H9 (cell line): ENCODE results near the gene EXOC2. TPM values are rescaled to one million over a fixed set of nuclear protein-coding genes. Genes with fewer than 3 reads are reported as not detected.
A peak's percentile ranks its signal among the peaks of the same experiment; 100 is the strongest.

Source experiments
- DNase-seq: peaks from one replicate; pipeline ENCODE4 v3.0.0-alpha.2; 2017
- H2AFZ ChIP-seq: one replicate; pipeline ENCODE4 v1.6.1; 2013; ENCODE audit warnings: mild to moderate bottlenecking, low read length, control low read depth, moderate library complexity
- H2AK5ac ChIP-seq: 2 replicates; pipeline ENCODE4 v1.6.1; 2013; ENCODE audit warnings: low read length, control low read depth, mixed read lengths; ENCODE audit not compliant: insufficient read length
- H2BK120ac ChIP-seq: one replicate; pipeline ENCODE4 v1.6.1; 2013; ENCODE audit warnings: low read depth, mild to moderate bottlenecking, low read length, control low read depth, inconsistent platforms; ENCODE audit not compliant: poor library complexity, severe bottlenecking
- H2BK12ac ChIP-seq: 2 replicates; pipeline ENCODE4 v1.6.1; 2013; ENCODE audit warnings: low read length, control low read depth, mixed read lengths, low read depth; ENCODE audit not compliant: insufficient read length
- H2BK15ac ChIP-seq: 2 replicates; pipeline ENCODE4 v1.6.1; 2013; ENCODE audit warnings: low read depth, low read length, control low read depth
- H2BK20ac ChIP-seq: one replicate; pipeline ENCODE4 v1.6.1; 2013; ENCODE audit warnings: low read depth, mild to moderate bottlenecking, low read length, control low read depth, inconsistent platforms; ENCODE audit not compliant: poor library complexity, severe bottlenecking
- H2BK5ac ChIP-seq: 2 replicates; pipeline ENCODE4 v1.6.1; 2013; ENCODE audit warnings: low read length, control low read depth, mixed read lengths; ENCODE audit not compliant: insufficient read length
- H3K14ac ChIP-seq: 2 replicates; pipeline ENCODE4 v1.6.1; 2013; ENCODE audit warnings: low read length, control low read depth; ENCODE audit not compliant: insufficient read depth
- H3K18ac ChIP-seq: 2 replicates; pipeline ENCODE4 v1.6.1; 2013; ENCODE audit warnings: low read depth, mild to moderate bottlenecking, mixed read lengths, low read length, control low read depth; ENCODE audit not compliant: insufficient read length
- H3K23ac ChIP-seq: 2 replicates; pipeline ENCODE4 v1.6.1; 2013; ENCODE audit warnings: low read length, control low read depth, mixed read lengths, low read depth; ENCODE audit not compliant: insufficient read length
- H3K23me2 ChIP-seq: 2 replicates; pipeline ENCODE4 v1.6.1; 2013; ENCODE audit warnings: low read depth, mild to moderate bottlenecking, mixed read lengths, low read length, control low read depth; ENCODE audit not compliant: insufficient read length, poor library complexity, severe bottlenecking
- H3K27ac ChIP-seq: 2 replicates; pipeline ENCODE4 v1.5.1; 2013; ENCODE audit warnings: low read length, control low read depth, mixed read lengths, low read depth; ENCODE audit not compliant: insufficient read length
- H3K27me3 ChIP-seq: 2 replicates; pipeline ENCODE4 v1.6.1; 2013; ENCODE audit warnings: low read length, control low read depth, inconsistent platforms; ENCODE audit not compliant: insufficient read depth
- H3K4ac ChIP-seq: 2 replicates; pipeline ENCODE4 v1.6.1; 2013; ENCODE audit warnings: low read depth, mild to moderate bottlenecking, control low read depth, inconsistent platforms, low read length, moderate library complexity
- H3K4me1 ChIP-seq: 2 replicates; pipeline ENCODE4 v1.6.1; 2013; ENCODE audit warnings: low read length, control low read depth, inconsistent platforms; ENCODE audit not compliant: insufficient read depth
- H3K4me2 ChIP-seq: 2 replicates; pipeline ENCODE4 v1.6.1; 2013; ENCODE audit warnings: low read length, control low read depth, mixed read lengths; ENCODE audit not compliant: insufficient read length, insufficient read depth
- H3K56ac ChIP-seq: 2 replicates; pipeline ENCODE4 v1.6.1; 2013; ENCODE audit warnings: low read depth, mild to moderate bottlenecking, mixed read lengths, low read length, control low read depth; ENCODE audit not compliant: insufficient read length
- H3K79me1 ChIP-seq: 2 replicates; pipeline ENCODE4 v1.6.1; 2013; ENCODE audit warnings: low read depth, mild to moderate bottlenecking, moderate library complexity, low read length, control low read depth, inconsistent platforms; ENCODE audit not compliant: insufficient read depth, poor library complexity, severe bottlenecking
- H3K79me2 ChIP-seq: 2 replicates; pipeline ENCODE4 v1.6.1; 2013; ENCODE audit warnings: low read length, control low read depth, inconsistent platforms; ENCODE audit not compliant: insufficient read depth
- H3K9ac ChIP-seq: 2 replicates; pipeline ENCODE4 v1.6.1; 2013; ENCODE audit warnings: low read length, control low read depth, mixed read lengths; ENCODE audit not compliant: insufficient read length; ENCODE audit errors: extremely low read depth
- H3K9me3 ChIP-seq: one replicate; pipeline ENCODE4 v1.6.1; 2013; ENCODE audit warnings: low read depth, low read length, inconsistent platforms; ENCODE audit not compliant: control insufficient read depth
- H3T11ph ChIP-seq: one replicate; pipeline ENCODE4 v1.6.1; 2013; ENCODE audit warnings: mild to moderate bottlenecking, low read length, control low read depth, inconsistent platforms
- H4K20me1 ChIP-seq: one replicate; pipeline ENCODE4 v1.6.1; 2013; ENCODE audit not compliant: control insufficient read depth, insufficient read length, insufficient read depth
- H4K5ac ChIP-seq: 2 replicates; pipeline ENCODE4 v1.6.1; 2013; ENCODE audit warnings: low read depth, mild to moderate bottlenecking, mixed read lengths, low read length, control low read depth; ENCODE audit not compliant: insufficient read length
- H4K8ac ChIP-seq: replicated peaks from 2 replicates; pipeline ENCODE4 v1.6.1; 2013; ENCODE audit warnings: low read length, control low read depth, mixed read lengths, low read depth; ENCODE audit not compliant: insufficient read length
- H4K91ac ChIP-seq: 2 replicates; pipeline ENCODE4 v1.6.1; 2013; ENCODE audit warnings: low read depth, mild to moderate bottlenecking, moderate library complexity, mixed read lengths, low read length, control low read depth; ENCODE audit not compliant: insufficient read length
- H3K27ac Mint-ChIP-seq, 3 experiments: 2 replicates in 2 of 3; 3 replicates in 1 of 3; pipeline ENCODE4 v1.8.0; 2020 to 2021; ENCODE audit warnings: mixed read lengths in 3 of 3, mild to moderate bottlenecking in 1 of 3, moderate library complexity in 1 of 3
- H3K27me3 Mint-ChIP-seq: 2 replicates; pipeline ENCODE4 v1.8.0; 2021; ENCODE audit warnings: low read depth, mild to moderate bottlenecking, moderate library complexity, mixed read lengths
- H3K36me3 Mint-ChIP-seq, 3 experiments: 2 replicates in 2 of 3; 3 replicates in 1 of 3; pipeline ENCODE4 v1.8.0; 2020 to 2021; ENCODE audit warnings: low read depth in 3 of 3, mixed read lengths in 3 of 3; ENCODE audit not compliant: insufficient read depth in 1 of 3
- H3K4me1 Mint-ChIP-seq, 2 experiments: 2 replicates each; pipeline ENCODE4 v1.8.0; 2020; ENCODE audit warnings: mixed read lengths in 2 of 2
- H3K4me3 Mint-ChIP-seq, 2 experiments: 2 replicates in 1 of 2; 3 replicates in 1 of 2; pipeline ENCODE4 v1.8.0; 2020 to 2021; ENCODE audit warnings: mild to moderate bottlenecking in 2 of 2, mixed read lengths in 2 of 2, moderate library complexity in 1 of 2
- H3K9me3 Mint-ChIP-seq, 2 experiments: 2 replicates in 1 of 2; 3 replicates in 1 of 2; pipeline ENCODE4 v1.8.0; 2020; ENCODE audit warnings: mild to moderate bottlenecking in 2 of 2, mixed read lengths in 2 of 2, moderate library complexity in 1 of 2
- WGBS: extraction: QIAGEN DNeasy Blood & Tissue Kit; methylation state at CpG from one replicate; pipeline ENCODE4 v1.1.7; 2013; ENCODE audit warnings: missing lambda C conversion rate, low lambda C conversion rate, mixed read lengths; ENCODE audit not compliant: insufficient read length; ENCODE audit errors: extremely low coverage; 5-methylcytosine and 5-hydroxymethylcytosine counted together
- total RNA-seq: library from RNA; stranded (reverse); gene quantifications from 2 replicates; pipeline ENCODE4 v1.2.1, GENCODE V29; 2021
- TF ChIP-seq, protein P1 (sequence below): fragments of 200-600 bp; sonication (generic); conservative IDR thresholded peaks from 3 replicates; pipeline ENCODE4 v1.8.0; 2021; ENCODE audit warnings: antibody characterized with exemption, mild to moderate bottlenecking

The EXOC2 gene
- total RNA-seq, 1 experiment from 2014 or later, result 29.9 TPM

DNA sequence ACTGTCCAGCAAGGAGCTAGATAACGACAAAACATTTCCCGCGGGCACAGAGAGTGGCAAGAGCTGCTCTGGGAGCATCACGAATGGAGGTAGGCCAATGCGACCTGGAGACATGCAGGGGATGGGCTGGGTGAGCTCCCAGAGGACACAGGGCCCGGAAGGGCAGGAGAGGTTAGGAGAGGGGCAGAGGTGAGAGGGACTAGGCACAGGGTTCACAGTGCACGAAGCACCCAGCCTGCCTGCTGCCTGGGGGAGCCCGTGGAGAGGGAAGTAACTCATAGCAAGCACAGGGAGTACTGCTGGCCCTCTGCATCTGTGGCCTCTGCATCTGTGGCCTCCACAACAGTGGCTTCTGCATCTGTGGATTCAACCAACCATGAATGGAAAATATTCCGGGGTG lies 162.5 kb downstream of the EXOC2 start:
- Mint-ChIP-seq H3K4me1 (no peaks in the 10 kb centered on the region), H3K36me3 (peaks cover 9 to 20% (median 20%) of the 10 kb centered on the region in 3 experiments; a peak in 6 of 7 replicates), H3K27ac (peak overlapping the region in 1 of 3 experiments; percentile 58; a peak in 1 of 7 replicates), H3K9me3 (no peaks in the 10 kb centered on the region), H3K27me3 (no peaks in the 10 kb centered on the region), H3K4me3 (no peak overlapping the region)
- TF ChIP-seq, protein P1, sequence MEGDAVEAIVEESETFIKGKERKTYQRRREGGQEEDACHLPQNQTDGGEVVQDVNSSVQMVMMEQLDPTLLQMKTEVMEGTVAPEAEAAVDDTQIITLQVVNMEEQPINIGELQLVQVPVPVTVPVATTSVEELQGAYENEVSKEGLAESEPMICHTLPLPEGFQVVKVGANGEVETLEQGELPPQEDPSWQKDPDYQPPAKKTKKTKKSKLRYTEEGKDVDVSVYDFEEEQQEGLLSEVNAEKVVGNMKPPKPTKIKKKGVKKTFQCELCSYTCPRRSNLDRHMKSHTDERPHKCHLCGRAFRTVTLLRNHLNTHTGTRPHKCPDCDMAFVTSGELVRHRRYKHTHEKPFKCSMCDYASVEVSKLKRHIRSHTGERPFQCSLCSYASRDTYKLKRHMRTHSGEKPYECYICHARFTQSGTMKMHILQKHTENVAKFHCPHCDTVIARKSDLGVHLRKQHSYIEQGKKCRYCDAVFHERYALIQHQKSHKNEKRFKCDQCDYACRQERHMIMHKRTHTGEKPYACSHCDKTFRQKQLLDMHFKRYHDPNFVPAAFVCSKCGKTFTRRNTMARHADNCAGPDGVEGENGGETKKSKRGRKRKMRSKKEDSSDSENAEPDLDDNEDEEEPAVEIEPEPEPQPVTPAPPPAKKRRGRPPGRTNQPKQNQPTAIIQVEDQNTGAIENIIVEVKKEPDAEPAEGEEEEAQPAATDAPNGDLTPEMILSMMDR, result no peak
- Histone ChIP-seq H3K27me3 (no peaks in the 10 kb centered on the region), H2BK12ac (no peak overlapping the region), H2AK5ac (no peak overlapping the region), H2BK15ac (no peak overlapping the region), H2BK5ac (no peak overlapping the region), H3K23me2 (no peaks in the 10 kb centered on the region), H3K14ac (no peak overlapping the region), H3K9me3 (no peaks in the 10 kb centered on the region), H3K9ac (no peak overlapping the region), H4K91ac (no peak overlapping the region), H3K27ac (no peak overlapping the region), H3T11ph (no peak overlapping the region), H4K20me1 (no peaks in the 10 kb centered on the region), H3K79me2 (no peaks in the 10 kb centered on the region), H3K23ac (no peak overlapping the region), H4K8ac (no peak overlapping the region), H3K4me1 (no peaks in the 10 kb centered on the region), H3K4me2 (no peak overlapping the region), H2AFZ (no peak overlapping the region), H3K56ac (no peak overlapping the region), H2BK120ac (no peak overlapping the region), H3K4ac (no peak overlapping the region), H3K18ac (no peak overlapping the region), H4K5ac (no peak overlapping the region), H3K79me1 (no peaks in the 10 kb centered on the region), H2BK20ac (no peak overlapping the region)
- WGBS, result no CpG with 5 or more reads among the region's 9 CpGs
- no peak for DNase-seq
